Measurements from ENCODE around the gene SMTN.
A peak's percentile ranks its signal among the peaks of the same experiment; 100 is the strongest.

Gene SMTN

GRCh38 chr22:31143038-31143437 is 61.9 kb downstream of the SMTN start:
- Histone ChIP-seq H3K27me3 (replicated peaks) (no peaks in the 10 kb centered on the region), H3K27ac (no peak overlapping the region), H3K4me3 (ENCODE audit: low read depth, low read length) (no peak overlapping the region), H3K36me3 (replicated peaks) (no peaks in the 10 kb centered on the region)
- TF ChIP-seq, protein P1, sequence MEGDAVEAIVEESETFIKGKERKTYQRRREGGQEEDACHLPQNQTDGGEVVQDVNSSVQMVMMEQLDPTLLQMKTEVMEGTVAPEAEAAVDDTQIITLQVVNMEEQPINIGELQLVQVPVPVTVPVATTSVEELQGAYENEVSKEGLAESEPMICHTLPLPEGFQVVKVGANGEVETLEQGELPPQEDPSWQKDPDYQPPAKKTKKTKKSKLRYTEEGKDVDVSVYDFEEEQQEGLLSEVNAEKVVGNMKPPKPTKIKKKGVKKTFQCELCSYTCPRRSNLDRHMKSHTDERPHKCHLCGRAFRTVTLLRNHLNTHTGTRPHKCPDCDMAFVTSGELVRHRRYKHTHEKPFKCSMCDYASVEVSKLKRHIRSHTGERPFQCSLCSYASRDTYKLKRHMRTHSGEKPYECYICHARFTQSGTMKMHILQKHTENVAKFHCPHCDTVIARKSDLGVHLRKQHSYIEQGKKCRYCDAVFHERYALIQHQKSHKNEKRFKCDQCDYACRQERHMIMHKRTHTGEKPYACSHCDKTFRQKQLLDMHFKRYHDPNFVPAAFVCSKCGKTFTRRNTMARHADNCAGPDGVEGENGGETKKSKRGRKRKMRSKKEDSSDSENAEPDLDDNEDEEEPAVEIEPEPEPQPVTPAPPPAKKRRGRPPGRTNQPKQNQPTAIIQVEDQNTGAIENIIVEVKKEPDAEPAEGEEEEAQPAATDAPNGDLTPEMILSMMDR (IDR thresholded peaks at IDR 0.05; ENCODE audit: low read depth, low read length, missing control alignments) = no peak
- DNase-seq = no peak
- in situ Hi-C loops (cut with HindIII; ENCODE audit: low pct_ligation_motif_present, low sequenced_read_pairs) = no loop called here

DNA sequence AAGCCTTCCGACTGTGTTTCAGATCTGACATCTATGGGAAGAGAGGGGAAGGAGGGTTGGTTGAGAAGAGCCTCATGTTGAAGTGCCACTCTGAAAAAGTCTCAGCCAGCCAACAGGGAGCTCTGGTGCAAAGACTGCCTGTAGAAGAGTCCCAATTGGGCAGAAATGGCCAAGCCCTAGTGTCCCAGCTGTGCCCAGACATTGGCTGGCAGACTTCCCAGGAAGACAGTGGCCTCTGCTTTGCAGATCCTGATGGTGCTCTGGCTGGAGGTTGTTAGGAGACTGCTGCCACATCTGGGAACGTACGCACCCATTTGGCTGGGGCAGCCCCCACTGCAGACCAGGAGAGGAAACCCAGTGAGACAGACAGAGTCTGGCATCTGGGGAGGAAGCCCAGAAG is 62.4 kb downstream of the SMTN start:
- H3K36me3 ChIP-seq (replicated peaks) = no peaks in the 10 kb centered on the region
- no peaks in the 10 kb centered on the region for H3K27me3 ChIP-seq (replicated peaks)
- TF ChIP-seq, protein P1 (IDR thresholded peaks at IDR 0.05; ENCODE audit: low read depth, low read length, missing control alignments) = no peak
- in situ Hi-C loops (cut with HindIII; ENCODE audit: low pct_ligation_motif_present, low sequenced_read_pairs) = no loop called here
- no peak for DNase-seq
- no peak overlapping the region for H3K4me3 ChIP-seq (ENCODE audit: low read depth, low read length)
- H3K27ac ChIP-seq = no peak overlapping the region

GRCh38 chr22:31144223-31144622 is 63.1 kb downstream of the SMTN start:
- in situ Hi-C loops (cut with HindIII; ENCODE audit: low pct_ligation_motif_present, low sequenced_read_pairs) = no loop called here

DNA sequence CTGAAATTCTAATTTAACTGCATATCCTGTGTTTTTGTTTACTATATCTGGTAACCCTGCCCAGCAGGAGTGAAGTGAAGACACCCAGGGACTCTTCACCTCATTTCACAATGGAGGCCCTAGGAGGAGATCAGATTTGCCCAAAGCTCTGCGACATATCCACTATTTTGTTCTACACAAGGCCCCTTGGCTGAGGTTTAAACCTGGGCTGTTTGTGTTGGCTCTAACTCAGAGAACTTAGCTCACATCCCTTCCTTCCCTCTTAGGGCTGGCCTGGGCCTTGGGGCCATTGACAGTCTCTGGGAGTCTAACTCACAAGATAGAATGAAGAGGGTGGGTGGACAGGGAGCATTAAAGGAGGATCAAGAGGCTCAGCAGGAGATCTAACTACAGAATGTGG is 67.4 kb downstream of the SMTN start:
- in situ Hi-C loops (cut with HindIII; ENCODE audit: low pct_ligation_motif_present, low sequenced_read_pairs) = no loop called here
- H3K36me3 ChIP-seq (replicated peaks) = no peaks in the 10 kb centered on the region
- no peak for DNase-seq
- TF ChIP-seq, protein P1 (IDR thresholded peaks at IDR 0.05; ENCODE audit: low read depth, low read length, missing control alignments) = no peak
- no peak overlapping the region for H3K27ac ChIP-seq
- no peak overlapping the region for H3K4me3 ChIP-seq (ENCODE audit: low read depth, low read length)
- H3K27me3 ChIP-seq (replicated peaks) = no peaks in the 10 kb centered on the region

More at GRCh38 chr22:31144223-31144622, 63.1 kb downstream of the SMTN start:
- Histone ChIP-seq H3K27ac (no peak overlapping the region), H3K36me3 (replicated peaks) (no peaks in the 10 kb centered on the region), H3K27me3 (replicated peaks) (no peaks in the 10 kb centered on the region), H3K4me3 (ENCODE audit: low read depth, low read length) (no peak overlapping the region)
- DNase-seq = peak; percentile 12
- TF ChIP-seq, protein P1 (IDR thresholded peaks at IDR 0.05; ENCODE audit: low read depth, low read length, missing control alignments) = no peak

DNA sequence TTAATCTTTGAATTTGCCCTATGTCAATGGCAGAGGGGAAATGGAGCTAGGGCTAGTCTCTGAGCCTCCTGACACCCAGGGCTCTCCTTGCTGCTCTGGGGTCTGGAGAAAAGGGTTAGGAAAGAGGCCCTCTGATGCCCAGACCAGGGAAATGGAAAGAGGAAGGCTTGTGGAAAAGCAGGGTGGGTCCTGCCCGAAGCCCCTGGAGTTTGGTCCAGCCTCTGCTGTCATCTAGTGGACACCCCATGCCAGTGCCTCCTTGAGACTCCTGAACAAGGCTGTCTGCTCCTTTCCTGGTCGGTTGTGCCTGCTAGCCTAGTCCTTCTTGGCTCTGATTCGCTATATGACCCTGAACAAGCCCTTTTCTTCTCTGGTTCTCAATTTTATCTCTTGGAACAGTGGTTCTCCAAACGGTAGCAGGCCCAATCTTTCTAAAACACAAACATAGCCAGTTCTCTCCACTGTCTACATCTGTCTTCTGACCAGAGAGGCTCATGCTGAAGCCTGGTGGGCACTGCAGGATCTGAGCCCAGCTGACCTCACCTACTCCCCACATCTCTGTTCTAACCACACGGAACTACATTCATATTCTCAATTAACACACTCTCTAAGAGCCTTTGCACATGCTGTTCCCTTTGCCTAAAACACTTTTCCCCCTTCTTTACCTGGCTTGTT is 68.0 kb downstream of the SMTN start:
- in situ Hi-C loops (cut with HindIII; ENCODE audit: low pct_ligation_motif_present, low sequenced_read_pairs) = no loop called here
- Histone ChIP-seq H3K27ac (no peak overlapping the region), H3K36me3 (replicated peaks) (no peaks in the 10 kb centered on the region), H3K4me3 (ENCODE audit: low read depth, low read length) (no peak overlapping the region), H3K27me3 (replicated peaks) (no peaks in the 10 kb centered on the region)
- TF ChIP-seq, protein P1 (IDR thresholded peaks at IDR 0.05; ENCODE audit: low read depth, low read length, missing control alignments) = peak; percentile 99
- DNase-seq = peak; percentile 79

GRCh38 chr22:31150615-31151014 is 69.5 kb downstream of the SMTN start:
- no peak overlapping the region for H3K27ac ChIP-seq
- no peaks in the 10 kb centered on the region for H3K27me3 ChIP-seq (replicated peaks)
- TF ChIP-seq, protein P1 (IDR thresholded peaks at IDR 0.05; ENCODE audit: low read depth, low read length, missing control alignments) = peak; percentile 72
- DNase-seq = no peak
- no peak overlapping the region for H3K4me3 ChIP-seq (ENCODE audit: low read depth, low read length)
- in situ Hi-C loops (cut with HindIII; ENCODE audit: low pct_ligation_motif_present, low sequenced_read_pairs) = no loop called here
- no peaks in the 10 kb centered on the region for H3K36me3 ChIP-seq (replicated peaks)

Data from brain microvascular endothelial cell (primary cell).